SK-N-SH treated with all-trans-retinoic acid at 6 μM for 48 hours (cell line): ENCODE measurements around the gene CELF1.

Experiments used
- ARNTL ChIP-seq: fragments of 450-650 bp; formaldehyde crosslinking; IDR thresholded peaks from 2 replicates; pipeline ENCODE4 v1.5.0; 2020; ENCODE audit warnings: low read depth, mild to moderate bottlenecking, moderate library complexity, borderline replicate concordance
- BACH2 ChIP-seq: fragments of 250-450 bp; sonication (Bioruptor Pico); IDR thresholded peaks from 2 replicates; pipeline ENCODE4 v1.9.0; 2021; ENCODE audit warnings: mild to moderate bottlenecking, borderline replicate concordance
- ESRRG ChIP-seq: fragments of 250-450 bp; sonication (Bioruptor Pico); IDR thresholded peaks from 2 replicates; pipeline ENCODE4 v1.6.1; 2021; ENCODE audit warnings: mild to moderate bottlenecking
- GLIS3 ChIP-seq: fragments of 250-450 bp; sonication (Bioruptor Pico); IDR thresholded peaks from 2 replicates; pipeline ENCODE4 v1.5.0; 2020; ENCODE audit warnings: mild to moderate bottlenecking, moderate library complexity
- RARB ChIP-seq: fragments of 250-450 bp; sonication (Bioruptor Pico); IDR thresholded peaks from 2 replicates; pipeline ENCODE4 v1.8.0; 2021; ENCODE audit warnings: mild to moderate bottlenecking, moderate library complexity
- TOX ChIP-seq: fragments of 250-450 bp; sonication (Bioruptor Pico); IDR thresholded peaks from 2 replicates; pipeline ENCODE4 v1.8.0; 2021; ENCODE audit warnings: mild to moderate bottlenecking, moderate library complexity, borderline replicate concordance
- ZFP3 ChIP-seq: fragments of 250-450 bp; sonication (Bioruptor Pico); IDR thresholded peaks from 2 replicates; pipeline ENCODE4 v1.5.0; 2020; ENCODE audit warnings: mild to moderate bottlenecking, moderate library complexity
- ZFP30 ChIP-seq: fragments of 450-650 bp; formaldehyde crosslinking; IDR thresholded peaks from 2 replicates; pipeline ENCODE4 v1.5.0; 2022; ENCODE audit warnings: mild to moderate bottlenecking, moderate library complexity
- ZNF70 ChIP-seq: fragments of 450-650 bp; formaldehyde crosslinking; IDR thresholded peaks from 2 replicates; pipeline ENCODE4 v1.5.0; 2020; ENCODE audit warnings: mild to moderate bottlenecking, moderate library complexity
- TF ChIP-seq, protein P1 (sequence below): fragments of 250-450 bp; sonication (Bioruptor Pico); IDR thresholded peaks from 2 replicates; pipeline ENCODE4 v1.8.0; 2020; ENCODE audit warnings: mild to moderate bottlenecking, moderate library complexity, borderline replicate concordance
- TF ChIP-seq, protein P2 (sequence below): fragments of 250-450 bp; sonication (Bioruptor Pico); IDR thresholded peaks from 2 replicates; pipeline ENCODE4 v1.5.1; 2020; ENCODE audit warnings: low read depth, mild to moderate bottlenecking, moderate library complexity
- TF ChIP-seq, protein P3 (sequence below): fragments of 250-450 bp; sonication (Bioruptor Pico); IDR thresholded peaks from 2 replicates; pipeline ENCODE4 v1.5.1; 2021; ENCODE audit warnings: mild to moderate bottlenecking, moderate library complexity
- TF ChIP-seq, protein P4 (sequence below): fragments of 250-450 bp; sonication (Bioruptor Pico); IDR thresholded peaks from 2 replicates; pipeline ENCODE4 v1.5.0; 2020; ENCODE audit warnings: mild to moderate bottlenecking, moderate library complexity

DNA sequence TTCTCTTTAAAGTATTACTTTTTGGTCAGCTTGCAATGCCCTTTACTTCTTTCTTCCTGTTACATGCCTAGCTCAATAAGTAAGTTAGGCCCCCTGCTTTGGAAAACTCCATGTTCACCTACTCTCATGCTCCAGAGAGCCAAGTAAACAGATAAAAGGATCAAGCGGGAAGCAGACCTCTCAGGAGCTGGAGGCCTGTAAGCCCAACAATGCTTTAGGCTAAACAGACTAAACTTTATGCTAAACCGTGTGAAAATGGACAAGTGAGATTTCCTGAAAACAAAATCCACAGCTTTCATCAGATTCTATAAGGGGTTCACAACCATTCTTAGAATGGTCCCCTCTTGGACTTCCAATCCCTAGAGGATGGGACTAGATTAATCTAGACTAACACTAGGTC is 40.2 kb downstream of the CELF1 start:
- TF ChIP-seq, protein P1, sequence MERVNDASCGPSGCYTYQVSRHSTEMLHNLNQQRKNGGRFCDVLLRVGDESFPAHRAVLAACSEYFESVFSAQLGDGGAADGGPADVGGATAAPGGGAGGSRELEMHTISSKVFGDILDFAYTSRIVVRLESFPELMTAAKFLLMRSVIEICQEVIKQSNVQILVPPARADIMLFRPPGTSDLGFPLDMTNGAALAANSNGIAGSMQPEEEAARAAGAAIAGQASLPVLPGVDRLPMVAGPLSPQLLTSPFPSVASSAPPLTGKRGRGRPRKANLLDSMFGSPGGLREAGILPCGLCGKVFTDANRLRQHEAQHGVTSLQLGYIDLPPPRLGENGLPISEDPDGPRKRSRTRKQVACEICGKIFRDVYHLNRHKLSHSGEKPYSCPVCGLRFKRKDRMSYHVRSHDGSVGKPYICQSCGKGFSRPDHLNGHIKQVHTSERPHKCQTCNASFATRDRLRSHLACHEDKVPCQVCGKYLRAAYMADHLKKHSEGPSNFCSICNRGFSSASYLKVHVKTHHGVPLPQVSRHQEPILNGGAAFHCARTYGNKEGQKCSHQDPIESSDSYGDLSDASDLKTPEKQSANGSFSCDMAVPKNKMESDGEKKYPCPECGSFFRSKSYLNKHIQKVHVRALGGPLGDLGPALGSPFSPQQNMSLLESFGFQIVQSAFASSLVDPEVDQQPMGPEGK (CRISPR knock-in tag): no peak
- TF ChIP-seq ZFP30 (CRISPR knock-in tag) (no peak), ZFP3 (no peak), RARB (CRISPR knock-in tag) (no peak), BACH2 (no peak), TOX (CRISPR knock-in tag) (no peak), ARNTL (CRISPR knock-in tag) (no peak), ESRRG (CRISPR knock-in tag) (no peak), GLIS3 (no peak), ZNF70 (CRISPR knock-in tag) (no peak)
- TF ChIP-seq, protein P2, sequence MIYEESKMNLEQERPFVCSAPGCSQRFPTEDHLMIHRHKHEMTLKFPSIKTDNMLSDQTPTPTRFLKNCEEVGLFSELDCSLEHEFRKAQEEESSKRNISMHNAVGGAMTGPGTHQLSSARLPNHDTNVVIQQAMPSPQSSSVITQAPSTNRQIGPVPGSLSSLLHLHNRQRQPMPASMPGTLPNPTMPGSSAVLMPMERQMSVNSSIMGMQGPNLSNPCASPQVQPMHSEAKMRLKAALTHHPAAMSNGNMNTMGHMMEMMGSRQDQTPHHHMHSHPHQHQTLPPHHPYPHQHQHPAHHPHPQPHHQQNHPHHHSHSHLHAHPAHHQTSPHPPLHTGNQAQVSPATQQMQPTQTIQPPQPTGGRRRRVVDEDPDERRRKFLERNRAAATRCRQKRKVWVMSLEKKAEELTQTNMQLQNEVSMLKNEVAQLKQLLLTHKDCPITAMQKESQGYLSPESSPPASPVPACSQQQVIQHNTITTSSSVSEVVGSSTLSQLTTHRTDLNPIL (CRISPR knock-in tag): no peak
- TF ChIP-seq, protein P3, sequence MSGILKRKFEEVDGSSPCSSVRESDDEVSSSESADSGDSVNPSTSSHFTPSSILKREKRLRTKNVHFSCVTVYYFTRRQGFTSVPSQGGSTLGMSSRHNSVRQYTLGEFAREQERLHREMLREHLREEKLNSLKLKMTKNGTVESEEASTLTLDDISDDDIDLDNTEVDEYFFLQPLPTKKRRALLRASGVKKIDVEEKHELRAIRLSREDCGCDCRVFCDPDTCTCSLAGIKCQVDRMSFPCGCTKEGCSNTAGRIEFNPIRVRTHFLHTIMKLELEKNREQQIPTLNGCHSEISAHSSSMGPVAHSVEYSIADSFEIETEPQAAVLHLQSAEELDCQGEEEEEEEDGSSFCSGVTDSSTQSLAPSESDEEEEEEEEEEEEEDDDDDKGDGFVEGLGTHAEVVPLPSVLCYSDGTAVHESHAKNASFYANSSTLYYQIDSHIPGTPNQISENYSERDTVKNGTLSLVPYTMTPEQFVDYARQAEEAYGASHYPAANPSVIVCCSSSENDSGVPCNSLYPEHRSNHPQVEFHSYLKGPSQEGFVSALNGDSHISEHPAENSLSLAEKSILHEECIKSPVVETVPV (CRISPR knock-in tag): no peak
- TF ChIP-seq, protein P4, sequence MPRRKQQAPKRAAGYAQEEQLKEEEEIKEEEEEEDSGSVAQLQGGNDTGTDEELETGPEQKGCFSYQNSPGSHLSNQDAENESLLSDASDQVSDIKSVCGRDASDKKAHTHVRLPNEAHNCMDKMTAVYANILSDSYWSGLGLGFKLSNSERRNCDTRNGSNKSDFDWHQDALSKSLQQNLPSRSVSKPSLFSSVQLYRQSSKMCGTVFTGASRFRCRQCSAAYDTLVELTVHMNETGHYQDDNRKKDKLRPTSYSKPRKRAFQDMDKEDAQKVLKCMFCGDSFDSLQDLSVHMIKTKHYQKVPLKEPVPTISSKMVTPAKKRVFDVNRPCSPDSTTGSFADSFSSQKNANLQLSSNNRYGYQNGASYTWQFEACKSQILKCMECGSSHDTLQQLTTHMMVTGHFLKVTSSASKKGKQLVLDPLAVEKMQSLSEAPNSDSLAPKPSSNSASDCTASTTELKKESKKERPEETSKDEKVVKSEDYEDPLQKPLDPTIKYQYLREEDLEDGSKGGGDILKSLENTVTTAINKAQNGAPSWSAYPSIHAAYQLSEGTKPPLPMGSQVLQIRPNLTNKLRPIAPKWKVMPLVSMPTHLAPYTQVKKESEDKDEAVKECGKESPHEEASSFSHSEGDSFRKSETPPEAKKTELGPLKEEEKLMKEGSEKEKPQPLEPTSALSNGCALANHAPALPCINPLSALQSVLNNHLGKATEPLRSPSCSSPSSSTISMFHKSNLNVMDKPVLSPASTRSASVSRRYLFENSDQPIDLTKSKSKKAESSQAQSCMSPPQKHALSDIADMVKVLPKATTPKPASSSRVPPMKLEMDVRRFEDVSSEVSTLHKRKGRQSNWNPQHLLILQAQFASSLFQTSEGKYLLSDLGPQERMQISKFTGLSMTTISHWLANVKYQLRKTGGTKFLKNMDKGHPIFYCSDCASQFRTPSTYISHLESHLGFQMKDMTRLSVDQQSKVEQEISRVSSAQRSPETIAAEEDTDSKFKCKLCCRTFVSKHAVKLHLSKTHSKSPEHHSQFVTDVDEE (CRISPR knock-in tag): no peak
